Islet precursor cell (in vitro differentiated cells): ENCODE data around the gene SH3BP2.
A peak's percentile ranks its signal among the peaks of the same experiment; 100 is the strongest.

Experiments used
- DNase-seq: peaks from one replicate; pipeline ENCODE4 v3.0.0-alpha.2; 2018

The SH3BP2 gene

DNA sequence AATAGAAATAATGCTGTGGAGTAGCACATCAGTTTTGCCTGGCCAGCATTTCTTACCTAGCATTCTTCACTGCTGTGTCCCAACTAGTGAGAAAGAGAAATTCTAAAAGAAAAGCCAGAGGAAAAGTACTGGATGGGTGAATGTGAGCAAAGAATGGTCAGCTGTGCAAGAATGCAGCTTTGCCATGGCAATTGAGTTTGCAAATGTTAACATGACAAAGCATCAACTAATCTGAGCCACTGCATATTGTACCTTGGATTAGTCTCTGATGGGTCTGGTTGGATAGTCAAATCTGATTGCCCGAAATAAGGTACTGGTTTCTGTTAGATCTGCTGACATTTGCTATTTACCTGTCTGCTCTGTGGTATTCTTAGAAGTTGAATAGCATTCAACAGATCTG, 89.5 kb downstream of the SH3BP2 start:
- DNase-seq, result no peak

DNA sequence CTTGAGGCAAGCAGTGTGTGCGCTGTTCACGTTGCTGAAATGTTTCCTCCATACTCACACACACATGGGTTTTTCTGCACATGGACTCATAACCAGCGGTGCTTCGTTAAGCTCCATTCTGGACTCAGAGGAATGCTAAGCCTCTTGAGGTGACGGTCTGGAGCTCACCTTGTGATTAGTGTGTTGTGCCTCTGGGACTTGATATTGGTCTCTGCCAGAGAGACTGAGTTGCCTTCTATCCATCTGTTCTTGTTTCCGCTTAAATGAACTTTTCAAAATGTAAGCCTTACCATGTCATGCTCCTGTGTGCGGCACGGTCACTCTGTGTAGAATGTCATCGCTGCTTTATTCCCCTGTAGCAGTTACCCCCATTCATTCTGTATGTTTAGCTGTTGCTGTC, 93.3 kb downstream of the SH3BP2 start:
- DNase-seq, result no peak

DNA sequence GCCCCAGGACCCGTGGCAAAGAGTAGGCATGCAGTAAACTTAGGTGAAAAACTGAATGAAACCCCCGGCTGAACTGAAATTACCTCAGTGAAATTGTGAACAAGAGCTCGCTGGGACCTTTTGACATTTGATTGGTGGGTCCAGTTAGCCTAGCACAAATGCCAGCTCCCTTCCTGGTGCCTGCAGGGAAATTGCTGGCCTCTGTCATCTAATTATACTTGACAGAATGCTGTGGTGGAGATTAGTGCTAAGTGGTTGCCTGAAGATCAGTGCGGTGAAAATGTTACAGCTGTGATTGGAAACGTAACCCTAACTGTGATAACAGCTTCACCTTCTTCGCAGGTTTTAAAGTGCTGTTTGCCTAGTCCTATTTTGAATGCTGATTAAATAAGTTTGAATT, 93.7 kb downstream of the SH3BP2 start:
- peak; percentile 73 for DNase-seq

DNA sequence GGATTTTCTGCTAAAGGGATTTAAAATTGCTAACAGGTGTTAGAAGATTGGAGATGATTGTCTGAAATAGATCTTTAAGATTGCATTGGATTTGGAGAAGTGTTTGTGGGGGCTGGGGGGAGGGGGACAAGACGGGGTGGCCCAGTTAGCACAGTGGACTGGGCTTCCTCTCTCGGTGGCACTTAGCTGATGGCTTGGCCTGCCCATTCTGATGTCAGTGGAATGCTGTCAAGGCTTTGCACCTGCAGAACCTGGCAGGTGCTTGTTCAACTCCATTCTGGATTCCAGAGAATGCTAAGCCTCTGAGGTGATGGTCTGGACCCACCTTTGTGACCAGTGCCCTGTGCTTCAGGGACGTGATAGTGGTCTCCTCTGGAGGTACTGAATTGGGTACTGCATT, 94.5 kb downstream of the SH3BP2 start:
- no peak for DNase-seq

DNA sequence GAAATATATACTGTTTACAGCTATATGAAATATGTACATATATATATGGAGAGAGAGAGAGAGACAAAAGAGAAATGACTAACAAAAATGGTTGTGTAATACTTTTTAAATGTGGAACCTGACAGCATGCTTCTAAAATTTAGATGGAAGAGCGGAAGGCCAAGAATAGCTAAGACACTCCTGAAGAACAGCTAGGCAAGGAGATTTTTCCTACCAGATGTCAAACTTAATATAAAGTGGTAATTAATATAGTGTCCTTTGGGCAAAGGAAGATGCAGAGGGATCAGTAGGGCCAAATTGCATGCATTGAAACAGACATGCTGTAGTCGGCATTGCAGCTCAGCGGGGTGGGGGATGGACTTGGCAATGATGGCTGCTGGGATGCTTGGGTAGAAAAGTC, 96.0 kb downstream of the SH3BP2 start:
- no peak for DNase-seq
